ENCODE results near the gene MS4A6E.
"Not testable (repeated sequence)": the region's sequence is repeated elsewhere in the genome, so short reads cannot be mapped to it uniquely, and the experiment has no call there.

Gene MS4A6E

GRCh38 chr11:60338053-60338452 is 11.0 kb downstream of the MS4A6E start:
- no peak for FAIRE-seq

GRCh38 chr11:60339356-60339755 is 12.3 kb downstream of the MS4A6E start:
- FAIRE-seq = no peak

- FAIRE-seq = peak; percentile 25
Measured at GRCh38 chr11:60343094-60343704, 16.1 kb downstream of the MS4A6E start.

GRCh38 chr11:60344146-60344545 is 17.1 kb downstream of the MS4A6E start:
- no peak for FAIRE-seq

GRCh38 chr11:60345489-60345888 is 18.4 kb downstream of the MS4A6E start:
- FAIRE-seq = no peak

GRCh38 chr11:60347084-60347797 is 20.2 kb downstream of the MS4A6E start:
- FAIRE-seq = no peak

- no peak for FAIRE-seq
Measured at GRCh38 chr11:60348116-60348515, 21.1 kb downstream of the MS4A6E start.

GRCh38 chr11:60349990-60350389 is 22.9 kb downstream of the MS4A6E start:
- no peak for FAIRE-seq

GRCh38 chr11:60357771-60358170 is 30.7 kb downstream of the MS4A6E start:
- FAIRE-seq = no peak

- FAIRE-seq = no peak
Measured at GRCh38 chr11:60360621-60361020, 33.6 kb downstream of the MS4A6E start.

GRCh38 chr11:60362241-60362640 is 35.2 kb downstream of the MS4A6E start:
- no peak for FAIRE-seq

GRCh38 chr11:60363542-60364470 is 36.8 kb downstream of the MS4A6E start:
- peak; percentile 26 for FAIRE-seq

GRCh38 chr11:60366262-60366904 is 39.3 kb downstream of the MS4A6E start:
- FAIRE-seq = not testable (repeated sequence)

- no peak for FAIRE-seq
Measured at GRCh38 chr11:60367009-60367408, 40.0 kb downstream of the MS4A6E start.

- no peak for FAIRE-seq
Measured at GRCh38 chr11:60367896-60368295, 40.8 kb downstream of the MS4A6E start.

GRCh38 chr11:60370252-60370810 is 43.3 kb downstream of the MS4A6E start:
- FAIRE-seq = no peak

GRCh38 chr11:60370811-60371298 is 43.8 kb downstream of the MS4A6E start:
- no peak for FAIRE-seq

GRCh38 chr11:60371386-60371785 is 44.3 kb downstream of the MS4A6E start:
- FAIRE-seq = no peak

- no peak for FAIRE-seq
Measured at GRCh38 chr11:60371854-60372253, 44.8 kb downstream of the MS4A6E start.

GRCh38 chr11:60372767-60373166 is 45.7 kb downstream of the MS4A6E start:
- FAIRE-seq = no peak

- FAIRE-seq = no peak
Measured at GRCh38 chr11:60375316-60375715, 48.3 kb downstream of the MS4A6E start.

GRCh38 chr11:60376601-60377000 is 49.5 kb downstream of the MS4A6E start:
- no peak for FAIRE-seq

All from TTC549 (cell line).